Activated CD4-positive, alpha-beta memory T cell treated with anti-CD3 and anti-CD28 coated beads, Interleukin-2, amount 10 ng/mL, durations not matched to agents 7 days and 5 days (primary cell): ENCODE data around the gene PHAX. TPM values are rescaled to one million over a fixed set of nuclear protein-coding genes. Genes with fewer than 3 reads are reported as not detected.
A peak's percentile ranks its signal among the peaks of the same experiment; 100 is the strongest.
"Not testable (repeated sequence)": the region's sequence is repeated elsewhere in the genome, so short reads cannot be mapped to it uniquely, and the experiment has no call there.

Experiments used
- CTCF ChIA-PET: fragments of 350-600 bp; sonication (Branson Sonifier 250); formaldehyde crosslinking; loops from one replicate; lab custom pipeline; 2021; ENCODE audit warnings: antibody characterized with exemption, inconsistent platforms; lab: Charles Lee
- POLR2A ChIA-PET: fragments of 350-600 bp; sonication (Branson Sonifier 250); formaldehyde crosslinking; loops from one replicate; lab custom pipeline; 2021; ENCODE audit warnings: antibody characterized with exemption; lab: Charles Lee
- DNase-seq: peaks from one replicate; pipeline ENCODE4 v3.0.0-alpha.2; 2020
- H3K27ac Mint-ChIP-seq: one replicate; pipeline ENCODE4 v1.8.0; 2021; ENCODE audit warnings: mild to moderate bottlenecking, mixed read lengths
- H3K27me3 Mint-ChIP-seq: one replicate; pipeline ENCODE4 v1.8.0; 2021; ENCODE audit warnings: mixed read lengths
- H3K36me3 Mint-ChIP-seq: one replicate; pipeline ENCODE4 v1.8.0; 2021; ENCODE audit warnings: low read depth, mixed read lengths
- H3K4me1 Mint-ChIP-seq: one replicate; pipeline ENCODE4 v1.8.0; 2021; ENCODE audit warnings: mixed read lengths
- H3K4me3 Mint-ChIP-seq: one replicate; pipeline ENCODE4 v1.8.0; 2021; ENCODE audit warnings: mild to moderate bottlenecking, mixed read lengths
- H3K9me3 Mint-ChIP-seq: one replicate; pipeline ENCODE4 v1.8.0; 2021; ENCODE audit warnings: mixed read lengths
- total RNA-seq, 2 experiments: library from RNA; stranded (reverse); gene quantifications; one replicate each; pipeline ENCODE4 v1.2.3, GENCODE V29; 2021

PHAX gene
- total RNA-seq, 2 experiments from 2014 or later, result 31.5 to 33.8 TPM

GRCh38 chr5:126613941-126614592, 13.3 kb downstream of the PHAX start:
- no peak for DNase-seq

DNA sequence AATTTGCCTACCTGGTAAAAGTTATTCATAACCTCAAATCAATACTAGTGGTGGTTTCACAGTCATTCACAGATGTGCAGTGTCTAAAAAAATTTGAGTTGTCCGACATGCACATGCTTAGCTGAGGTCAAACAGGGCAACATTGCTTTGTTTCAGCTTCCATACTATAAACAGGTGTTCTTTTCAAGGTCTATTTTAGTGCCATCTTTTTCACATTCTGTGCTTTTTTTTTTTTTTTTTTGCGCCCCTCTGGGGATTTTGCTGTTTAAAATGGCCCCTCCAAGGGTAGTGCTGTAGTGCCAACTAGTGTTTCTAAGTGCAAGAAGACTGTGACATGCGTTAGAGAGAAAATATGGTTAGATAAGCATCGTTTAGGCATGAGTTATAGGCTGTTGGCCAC, 14.5 kb downstream of the PHAX start:
- POLR2A ChIA-PET, result interaction anchor here (0.6 kb wide), 1 partner anchor 181 kb away, joined by 3 read pairs; no protein-coding TSS in a partner anchor
- Mint-ChIP-seq H3K4me3 (no peak overlapping the region), H3K4me1 (peaks cover 10% of the 10 kb centered on the region), H3K27ac (no peak overlapping the region), H3K27me3 (no peaks in the 10 kb centered on the region), H3K9me3 (no peaks in the 10 kb centered on the region), H3K36me3 (peaks cover 32% of the 10 kb centered on the region)
- CTCF ChIA-PET, result interaction anchor here (1.8 kb wide), 1 partner anchor 14 kb away, joined by 4 read pairs; the partner anchor contains the start of gene PHAX
- DNase-seq, result no peak

More at GRCh38 chr5:126613941-126614592, 13.3 kb downstream of the PHAX start:
- Mint-ChIP-seq H3K27me3 (no peaks in the 10 kb centered on the region), H3K4me3 (no peak overlapping the region), H3K9me3 (no peaks in the 10 kb centered on the region), H3K27ac (no peak overlapping the region), H3K36me3 (peaks cover 35% of the 10 kb centered on the region), H3K4me1 (peaks cover 13% of the 10 kb centered on the region)
- CTCF ChIA-PET, result interaction anchor here (0.7 to 1.0 kb wide), 2 partner anchors 14 to 17 kb away, joined by 3 read pairs; partner anchors contain the start of gene PHAX
- POLR2A ChIA-PET, result no interaction called here

DNA sequence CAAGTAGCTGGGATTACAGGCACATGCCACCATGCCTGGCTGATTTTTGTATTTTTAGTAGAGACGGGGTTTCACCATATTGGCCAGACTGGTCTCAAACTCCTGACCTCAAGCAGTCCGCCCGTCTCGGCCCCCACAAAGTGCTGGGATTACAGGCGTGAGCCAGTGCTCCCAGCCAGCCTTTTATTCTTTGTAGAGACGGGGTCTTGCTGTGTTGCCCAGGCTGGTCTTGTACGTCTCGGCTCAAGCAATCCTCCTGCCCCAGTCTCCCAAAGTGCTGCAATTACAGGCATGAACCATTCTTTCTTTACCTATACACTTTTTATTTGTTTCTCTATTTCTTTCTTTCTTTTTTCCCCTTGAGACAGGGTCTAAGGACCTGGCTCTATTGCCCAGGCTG, 16.9 kb downstream of the PHAX start:
- H3K27ac Mint-ChIP-seq, CTCF ChIA-PET: not testable (repeated sequence)

DNA sequence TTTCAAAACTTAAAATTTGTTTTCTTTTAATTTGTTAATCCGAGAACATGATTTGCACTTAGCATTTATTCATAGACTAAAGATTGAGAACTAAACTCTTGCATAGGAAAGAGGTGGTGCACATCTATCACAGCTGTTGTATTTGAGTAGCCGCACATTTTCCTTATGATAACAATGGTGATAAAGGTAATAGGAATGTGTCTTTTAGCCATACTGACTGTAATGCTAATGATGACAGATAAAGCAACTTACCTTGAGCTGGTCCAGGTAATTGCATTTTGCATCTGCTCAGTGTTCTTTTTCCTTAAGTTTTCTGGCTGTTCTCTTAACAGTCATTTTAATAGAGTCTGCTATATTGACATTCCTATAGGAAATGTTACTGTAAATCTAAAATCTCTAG, 19.0 kb downstream of the PHAX start:
- peaks cover 8% of the 10 kb centered on the region for H3K4me1 Mint-ChIP-seq
- no peak overlapping the region for H3K4me3 Mint-ChIP-seq
- H3K36me3 Mint-ChIP-seq, result peaks cover 36% of the 10 kb centered on the region
- CTCF ChIA-PET, result no interaction called here
- H3K9me3 Mint-ChIP-seq, result no peaks in the 10 kb centered on the region
- H3K27ac Mint-ChIP-seq, result no peak overlapping the region
- no peak for DNase-seq
- no peaks in the 10 kb centered on the region for H3K27me3 Mint-ChIP-seq
- POLR2A ChIA-PET, result no interaction called here

More for the DNA sequence above, 16.9 kb downstream of the PHAX start:
- DNase-seq, H3K4me3 Mint-ChIP-seq, POLR2A ChIA-PET, H3K9me3 Mint-ChIP-seq, H3K4me1 Mint-ChIP-seq, H3K27me3 Mint-ChIP-seq: not testable (repeated sequence)
- peaks cover 28% of the 10 kb centered on the region for H3K36me3 Mint-ChIP-seq

- Mint-ChIP-seq H3K9me3 (no peaks in the 10 kb centered on the region), H3K4me1 (peaks cover 10% of the 10 kb centered on the region), H3K36me3 (peaks cover 36% of the 10 kb centered on the region), H3K4me3 (no peak overlapping the region), H3K27ac (peak overlapping the region; percentile 55), H3K27me3 (no peaks in the 10 kb centered on the region)
- POLR2A ChIA-PET, result no interaction called here
- DNase-seq, result no peak
- CTCF ChIA-PET, result no interaction called here
Measured at GRCh38 chr5:126624534-126624933, 23.8 kb downstream of the PHAX start.

- POLR2A ChIA-PET, result no interaction called here
- H3K9me3 Mint-ChIP-seq, result no peaks in the 10 kb centered on the region
- H3K4me1 Mint-ChIP-seq, result peaks cover 10% of the 10 kb centered on the region
- H3K4me3 Mint-ChIP-seq, result no peak overlapping the region
- H3K27ac Mint-ChIP-seq, result no peak overlapping the region
- no peaks in the 10 kb centered on the region for H3K27me3 Mint-ChIP-seq
- no peak for DNase-seq
- peaks cover 22% of the 10 kb centered on the region for H3K36me3 Mint-ChIP-seq
- CTCF ChIA-PET, result no interaction called here
Measured at GRCh38 chr5:126628102-126628501, 27.4 kb downstream of the PHAX start.

DNA sequence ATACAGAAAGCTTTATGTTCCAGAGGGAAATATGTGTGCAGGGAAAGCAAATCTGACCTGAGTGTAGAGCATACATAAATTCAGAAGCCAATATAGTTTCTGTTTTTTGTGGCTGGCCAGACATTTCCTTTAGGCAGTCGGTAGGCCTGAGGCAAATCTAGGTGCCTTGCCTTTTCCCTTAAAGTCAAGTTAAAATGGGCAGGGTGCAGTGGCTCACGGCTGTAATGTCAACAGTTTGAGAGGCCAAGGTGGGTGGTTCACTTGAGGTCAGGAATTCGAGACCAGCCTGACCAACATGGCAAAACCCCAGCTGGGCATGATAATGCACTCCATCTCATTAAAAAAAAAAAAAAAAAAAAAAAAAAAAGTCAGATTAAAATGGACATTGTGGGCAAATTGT, 31.2 kb downstream of the PHAX start:
- Mint-ChIP-seq H3K27me3 (peaks cover 1% of the 10 kb centered on the region), H3K4me1 (no peaks in the 10 kb centered on the region), H3K27ac (no peak overlapping the region), H3K36me3 (no peaks in the 10 kb centered on the region), H3K4me3 (no peak overlapping the region), H3K9me3 (no peaks in the 10 kb centered on the region)
- ChIA-PET CTCF (no interaction called here), POLR2A (no interaction called here)
- no peak for DNase-seq

- H3K27ac Mint-ChIP-seq, result no peak overlapping the region
- H3K36me3 Mint-ChIP-seq, result no peaks in the 10 kb centered on the region
- no peaks in the 10 kb centered on the region for H3K9me3 Mint-ChIP-seq
- peaks cover 1% of the 10 kb centered on the region for H3K27me3 Mint-ChIP-seq
- DNase-seq, result no peak
- no peaks in the 10 kb centered on the region for H3K4me1 Mint-ChIP-seq
- ChIA-PET POLR2A (no interaction called here), CTCF (interaction anchor here (0.6 kb wide), 1 partner anchor 31 kb away, joined by 5 read pairs; no protein-coding TSS in a partner anchor)
- H3K4me3 Mint-ChIP-seq, result no peak overlapping the region
Measured at GRCh38 chr5:126633552-126633951, 32.8 kb downstream of the PHAX start.

GRCh38 chr5:126635585-126635984, 34.8 kb downstream of the PHAX start:
- no peak overlapping the region for H3K27ac Mint-ChIP-seq
- CTCF ChIA-PET, result no interaction called here
- no peak overlapping the region for H3K4me3 Mint-ChIP-seq
- POLR2A ChIA-PET, result no interaction called here
- no peaks in the 10 kb centered on the region for H3K9me3 Mint-ChIP-seq
- no peak for DNase-seq
- H3K36me3 Mint-ChIP-seq, result no peaks in the 10 kb centered on the region
- peaks cover 1% of the 10 kb centered on the region for H3K27me3 Mint-ChIP-seq
- no peaks in the 10 kb centered on the region for H3K4me1 Mint-ChIP-seq

GRCh38 chr5:126636956-126637355, 36.2 kb downstream of the PHAX start:
- Mint-ChIP-seq H3K36me3 (no peaks in the 10 kb centered on the region), H3K4me3 (no peak overlapping the region), H3K27ac (no peak overlapping the region), H3K9me3 (no peaks in the 10 kb centered on the region), H3K4me1 (no peaks in the 10 kb centered on the region), H3K27me3 (peaks cover 1% of the 10 kb centered on the region)
- ChIA-PET POLR2A (no interaction called here), CTCF (no interaction called here)
- DNase-seq, result no peak

DNA sequence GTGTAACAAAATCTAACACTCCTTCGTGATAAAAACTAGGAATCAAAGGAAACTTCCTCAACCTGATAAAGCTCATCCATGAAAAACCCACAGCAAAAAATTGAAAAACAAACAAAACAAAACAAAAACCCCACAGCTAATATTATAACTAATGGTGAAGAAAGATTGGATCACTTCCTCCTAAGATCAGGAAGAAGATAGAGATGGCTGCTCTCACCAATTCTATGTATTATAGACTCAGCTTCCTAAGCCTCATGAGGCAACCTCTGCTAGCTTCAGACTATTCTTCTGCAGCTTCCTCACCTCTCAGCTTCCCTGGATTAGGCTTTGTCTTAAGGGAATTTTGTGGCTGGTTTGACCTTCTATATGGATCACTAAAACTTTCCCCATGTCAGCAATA, 40.1 kb downstream of the PHAX start:
- H3K27me3 Mint-ChIP-seq, result peaks cover 5% of the 10 kb centered on the region
- no peaks in the 10 kb centered on the region for H3K4me1 Mint-ChIP-seq
- H3K36me3 Mint-ChIP-seq, result no peaks in the 10 kb centered on the region
- POLR2A ChIA-PET, result no interaction called here
- DNase-seq, result no peak
- no peak overlapping the region for H3K27ac Mint-ChIP-seq
- peaks cover 3% of the 10 kb centered on the region for H3K9me3 Mint-ChIP-seq
- CTCF ChIA-PET, result no interaction called here
- no peak overlapping the region for H3K4me3 Mint-ChIP-seq

- CTCF ChIA-PET, result no interaction called here
Measured at GRCh38 chr5:126641387-126641786, 40.6 kb downstream of the PHAX start.

GRCh38 chr5:126645132-126645531, 44.4 kb downstream of the PHAX start:
- Mint-ChIP-seq H3K4me1 (no peaks in the 10 kb centered on the region), H3K36me3 (no peaks in the 10 kb centered on the region), H3K4me3 (no peak overlapping the region), H3K9me3 (peaks cover 3% of the 10 kb centered on the region), H3K27ac (no peak overlapping the region), H3K27me3 (peaks cover 10% of the 10 kb centered on the region)
- CTCF ChIA-PET, result interaction anchor here (0.6 kb wide), 1 partner anchor 8 kb away, joined by 3 read pairs; no protein-coding TSS in a partner anchor
- DNase-seq, result no peak
- POLR2A ChIA-PET, result no interaction called here

More at GRCh38 chr5:126641387-126641786, 40.6 kb downstream of the PHAX start:
- Mint-ChIP-seq H3K4me3 (no peak overlapping the region), H3K4me1 (no peaks in the 10 kb centered on the region), H3K9me3 (peaks cover 3% of the 10 kb centered on the region), H3K27ac (no peak overlapping the region), H3K27me3 (peaks cover 5% of the 10 kb centered on the region), H3K36me3 (no peaks in the 10 kb centered on the region)
- no peak for DNase-seq
- POLR2A ChIA-PET, result no interaction called here

DNA sequence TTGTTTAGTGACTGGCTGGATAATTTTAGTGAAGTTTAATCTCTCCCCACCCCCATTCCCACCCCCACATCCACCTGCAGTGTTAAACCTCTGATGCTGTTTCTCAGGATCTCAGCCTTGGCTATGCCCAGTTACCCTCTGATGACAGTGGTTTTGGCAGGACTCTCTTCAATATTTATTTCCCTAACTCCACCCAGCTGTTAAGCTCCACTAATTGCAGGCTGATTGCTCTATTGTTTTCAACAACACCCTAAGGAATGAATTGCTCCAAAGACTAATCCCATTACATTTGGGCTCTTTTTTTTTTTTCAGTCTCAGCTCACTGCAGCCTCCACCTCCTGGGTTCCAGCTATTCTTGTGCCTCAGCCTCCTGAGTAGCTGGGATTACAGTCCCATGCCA, 46.3 kb downstream of the PHAX start:
- H3K27me3 Mint-ChIP-seq, result peaks cover 19% of the 10 kb centered on the region

More for the DNA sequence above, 46.3 kb downstream of the PHAX start:
- no peaks in the 10 kb centered on the region for H3K36me3 Mint-ChIP-seq
- no peaks in the 10 kb centered on the region for H3K4me1 Mint-ChIP-seq
- ChIA-PET CTCF (interaction anchor here (0.6 to 1.1 kb wide), 2 partner anchors 13 to 14 kb away, joined by 3 read pairs; no protein-coding TSS in a partner anchor), POLR2A (no interaction called here)
- H3K9me3 Mint-ChIP-seq, result peaks cover 3% of the 10 kb centered on the region
- H3K4me3 Mint-ChIP-seq, result no peak overlapping the region
- H3K27ac Mint-ChIP-seq, result no peak overlapping the region
- no peak for DNase-seq
